A673 (cell line): ENCODE measurements around the gene SH2D6.

Experiments used
- CTCF ChIP-seq: fragments of 300-800, 200-600 bp; sonication (generic); conservative IDR thresholded peaks from 2 replicates; pipeline ENCODE4 v1.5.1; 2017; ENCODE audit warnings: low read depth, mild to moderate bottlenecking, antibody characterized with exemption, low read length, moderate library complexity, mixed read lengths
- EZH2 ChIP-seq: fragments of 200-600 bp; sonication (generic); IDR thresholded peaks from 2 replicates; pipeline ENCODE4 v1.6.1; 2017; ENCODE audit warnings: borderline replicate concordance, low read depth, mild to moderate bottlenecking, mixed read lengths, antibody characterized with exemption, low read length; ENCODE audit not compliant: poor library complexity, severe bottlenecking

GRCh38 chr2:85485815-85486214, 67.3 kb downstream of the SH2D6 start:
- TF ChIP-seq EZH2 (no peak), CTCF (no peak)
